ENCODE data around the gene RNASEL. TPM values are rescaled to one million over a fixed set of nuclear protein-coding genes. Genes with fewer than 3 reads are reported as not detected.

The RNASEL gene
- total and polyA plus RNA-seq, 2 donors (not counting 3 experiments of a cell fraction or from before 2014, with no cell fraction given), result 0.59 to 1.9 TPM

- H2AFZ ChIP-seq (ENCODE audit: low read depth, low read length), result peak overlapping the region; percentile 74
- H3K9ac ChIP-seq (replicated peaks; ENCODE audit: extremely low read depth, insufficient read depth, low read length), result no peak overlapping the region
- TF ChIP-seq GATA2 (IDR thresholded peaks at IDR 0.05; ENCODE audit: insufficient read depth, insufficient read length, low read depth, low read length) (no peak), POLR2AphosphoS5 (IDR thresholded peaks at IDR 0.05; ENCODE audit: insufficient read depth, low read depth, low read length) (peak; percentile 13)
- H3K79me2 ChIP-seq (ENCODE audit: control insufficient read depth, insufficient read depth, low read length), result no peaks in the 10 kb centered on the region
- DNase-seq (ENCODE audit: low read depth, low spot score), result peak; percentile 55
- dilution Hi-C loops (cut with MboI; ENCODE audit: extremely low pct_ligation_motif_present, low sequenced_read_pairs), result no loop called here
- H4K20me1 ChIP-seq (replicated peaks; ENCODE audit: control insufficient read depth, extremely low read depth, insufficient read depth, low read length), result no peaks in the 10 kb centered on the region
- peaks cover 11% of the 10 kb centered on the region for H3K4me1 ChIP-seq (ENCODE audit: control insufficient read depth, extremely low read depth, insufficient read depth, low read length)
- H3K9me3 ChIP-seq (replicated peaks; ENCODE audit: control insufficient read depth, insufficient read depth, low read length), result no peaks in the 10 kb centered on the region
- H3K27ac ChIP-seq (ENCODE audit: insufficient read depth, low read depth, low read length), result no peak overlapping the region
- H3K27me3 ChIP-seq (ENCODE audit: control insufficient read depth in 2 of 2, insufficient read depth in 2 of 2, low read length in 2 of 2), result peaks cover 56 to 63% of the 10 kb centered on the region in 2 experiments
- H3K9me1 ChIP-seq (replicated peaks; ENCODE audit: control insufficient read depth, extremely low read depth, insufficient read depth, low read length), result no peaks in the 10 kb centered on the region
- ChIA-PET POLR2A (interaction anchor here (0.7 to 1.5 kb wide), 2 partner anchors 25 to 223 kb away, joined by 3 to 4 read pairs; partner anchors contain the start of gene GLUL), CTCF (interaction anchor here (0.6 to 4.3 kb wide), 5 partner anchors 14 to 172 kb away, joined by 3 to 31 read pairs (median 18); no protein-coding TSS in a partner anchor)
- peak overlapping the region; percentile 84 for H3K4me2 ChIP-seq (ENCODE audit: insufficient read depth, low read length)
- no peaks in the 10 kb centered on the region for H3K36me3 ChIP-seq (ENCODE audit: control insufficient read depth in 2 of 2, extremely low read depth in 1 of 2, insufficient read depth in 2 of 2, low read length in 2 of 2)
- BruUV-seq (replicated peaks), result no TSS peak
- H3K4me3 ChIP-seq (replicated peaks in 1 of 3; ENCODE audit: insufficient read depth in 1 of 3, low read depth in 1 of 3, low read length in 3 of 3), result peak overlapping the region; percentile 38 to 46 (median 39)
- FAIRE-seq, result peak; percentile 71
- intact Hi-C loops (cut with micrococcal nuclease), result loop anchor here (1.0 to 5.0 kb wide), 2 partner anchors 11 to 167 kb away; partner anchors contain the start of gene RGS16
Observed at GRCh38 chr1:182614796-182615454, 25.9 kb upstream of the RNASEL start.

- H3K27me3 ChIP-seq (ENCODE audit: control insufficient read depth in 2 of 2, insufficient read depth in 2 of 2, low read length in 2 of 2), result peaks cover 42 to 47% of the 10 kb centered on the region in 2 experiments
- FAIRE-seq (no peak), DNase-seq (ENCODE audit: low read depth, low spot score) (no peak)
- H3K27ac ChIP-seq (ENCODE audit: insufficient read depth, low read depth, low read length), result no peak overlapping the region
- H3K79me2 ChIP-seq (ENCODE audit: control insufficient read depth, insufficient read depth, low read length), result no peaks in the 10 kb centered on the region
- H4K20me1 ChIP-seq (replicated peaks; ENCODE audit: control insufficient read depth, extremely low read depth, insufficient read depth, low read length), result no peaks in the 10 kb centered on the region
- POLR2A ChIA-PET, result no interaction called here
- no peak overlapping the region for H3K9ac ChIP-seq (replicated peaks; ENCODE audit: extremely low read depth, insufficient read depth, low read length)
- dilution Hi-C loops (cut with MboI; ENCODE audit: extremely low pct_ligation_motif_present, low sequenced_read_pairs) (no loop called here), intact Hi-C loops (cut with micrococcal nuclease) (no loop called here)
- TF ChIP-seq, protein P1, sequence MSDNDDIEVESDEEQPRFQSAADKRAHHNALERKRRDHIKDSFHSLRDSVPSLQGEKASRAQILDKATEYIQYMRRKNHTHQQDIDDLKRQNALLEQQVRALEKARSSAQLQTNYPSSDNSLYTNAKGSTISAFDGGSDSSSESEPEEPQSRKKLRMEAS (IDR thresholded peaks at IDR 0.05; ENCODE audit: insufficient read depth, insufficient read length), result no peak
- TF ChIP-seq JUN (IDR thresholded peaks at IDR 0.05; ENCODE audit: borderline replicate concordance, insufficient read depth, insufficient read length, low read depth) (no peak), GATA2 (IDR thresholded peaks at IDR 0.05; ENCODE audit: insufficient read depth, insufficient read length, low read depth, low read length) (no peak), POLR2AphosphoS5 (IDR thresholded peaks at IDR 0.05; ENCODE audit: insufficient read depth, low read depth, low read length) (no peak), EZH2 (IDR thresholded peaks at IDR 0.05; ENCODE audit: borderline replicate concordance, low read depth, low read length, severe bottlenecking) (no peak), CTCF (IDR thresholded peaks at IDR 0.05; ENCODE audit: extremely low read depth in 1 of 2, insufficient read depth in 1 of 2, low read depth in 1 of 2, low read length in 2 of 2) (no peak), POLR2A (IDR thresholded peaks at IDR 0.05; ENCODE audit: low read depth, low read length) (no peak), MYC (IDR thresholded peaks at IDR 0.05; ENCODE audit: low read depth, low read length) (no peak), FOS (IDR thresholded peaks at IDR 0.05; ENCODE audit: borderline replicate concordance, insufficient read depth, low read length) (no peak)
- peaks cover 11% of the 10 kb centered on the region for H3K4me1 ChIP-seq (ENCODE audit: control insufficient read depth, extremely low read depth, insufficient read depth, low read length)
- no peaks in the 10 kb centered on the region for H3K9me1 ChIP-seq (replicated peaks; ENCODE audit: control insufficient read depth, extremely low read depth, insufficient read depth, low read length)
- no TSS peak for BruUV-seq (replicated peaks)
- no peaks in the 10 kb centered on the region for H3K36me3 ChIP-seq (ENCODE audit: control insufficient read depth in 2 of 2, extremely low read depth in 1 of 2, insufficient read depth in 2 of 2, low read length in 2 of 2)
- H3K4me3 ChIP-seq (replicated peaks in 1 of 3; ENCODE audit: insufficient read depth in 1 of 3, low read depth in 1 of 3, low read length in 3 of 3), result no peak overlapping the region
- CTCF ChIA-PET, result interaction anchor here (0.6 to 1.8 kb wide), 6 partner anchors 11 to 173 kb away, joined by 3 to 6 read pairs (median 4); no protein-coding TSS in a partner anchor
- no peak overlapping the region for H3K4me2 ChIP-seq (ENCODE audit: insufficient read depth, low read length)
- H3K9me3 ChIP-seq (replicated peaks; ENCODE audit: control insufficient read depth, insufficient read depth, low read length), result no peaks in the 10 kb centered on the region
- H2AFZ ChIP-seq (ENCODE audit: low read depth, low read length), result no peak overlapping the region
Observed at GRCh38 chr1:182611787-182612186, 22.7 kb upstream of the RNASEL start.
